Activated CD8-positive, alpha-beta memory T cell treated with anti-CD3 and anti-CD28 coated beads, Interleukin-2, amount 50 U/mL, for 24 hours (primary cell): ENCODE measurements around the gene PTPN3.

Experiments
- DNase-seq: peaks from one replicate; pipeline ENCODE4 v3.0.0-alpha.2; 2020; ENCODE audit errors: extremely low read depth

PTPN3 gene

GRCh38 chr9:109426626-109427402 lies 71.3 kb downstream of the PTPN3 start:
- no peak for DNase-seq

GRCh38 chr9:109424618-109425017 lies 73.5 kb downstream of the PTPN3 start:
- no peak for DNase-seq

GRCh38 chr9:109423877-109424276 lies 74.2 kb downstream of the PTPN3 start:
- no peak for DNase-seq

DNA sequence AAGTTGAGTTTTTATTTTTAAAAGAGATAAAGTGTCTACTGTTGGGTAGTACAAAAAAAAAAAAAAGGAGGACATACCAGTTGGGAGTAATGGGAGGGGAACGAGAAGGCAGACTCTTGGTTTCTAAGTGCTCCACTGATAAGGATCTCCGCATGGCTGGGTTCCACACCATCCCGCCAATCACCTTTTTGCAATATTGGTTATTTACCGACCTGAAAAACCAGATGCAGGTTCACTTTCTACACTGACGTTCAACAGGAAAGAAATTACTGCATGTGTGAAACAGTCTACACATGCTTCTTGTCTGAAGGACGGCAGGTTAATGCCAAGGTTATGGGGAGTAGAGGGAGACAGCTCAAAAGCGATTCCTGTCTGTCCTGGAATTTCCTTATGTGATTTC lies 75.5 kb downstream of the PTPN3 start:
- DNase-seq = no peak

DNA sequence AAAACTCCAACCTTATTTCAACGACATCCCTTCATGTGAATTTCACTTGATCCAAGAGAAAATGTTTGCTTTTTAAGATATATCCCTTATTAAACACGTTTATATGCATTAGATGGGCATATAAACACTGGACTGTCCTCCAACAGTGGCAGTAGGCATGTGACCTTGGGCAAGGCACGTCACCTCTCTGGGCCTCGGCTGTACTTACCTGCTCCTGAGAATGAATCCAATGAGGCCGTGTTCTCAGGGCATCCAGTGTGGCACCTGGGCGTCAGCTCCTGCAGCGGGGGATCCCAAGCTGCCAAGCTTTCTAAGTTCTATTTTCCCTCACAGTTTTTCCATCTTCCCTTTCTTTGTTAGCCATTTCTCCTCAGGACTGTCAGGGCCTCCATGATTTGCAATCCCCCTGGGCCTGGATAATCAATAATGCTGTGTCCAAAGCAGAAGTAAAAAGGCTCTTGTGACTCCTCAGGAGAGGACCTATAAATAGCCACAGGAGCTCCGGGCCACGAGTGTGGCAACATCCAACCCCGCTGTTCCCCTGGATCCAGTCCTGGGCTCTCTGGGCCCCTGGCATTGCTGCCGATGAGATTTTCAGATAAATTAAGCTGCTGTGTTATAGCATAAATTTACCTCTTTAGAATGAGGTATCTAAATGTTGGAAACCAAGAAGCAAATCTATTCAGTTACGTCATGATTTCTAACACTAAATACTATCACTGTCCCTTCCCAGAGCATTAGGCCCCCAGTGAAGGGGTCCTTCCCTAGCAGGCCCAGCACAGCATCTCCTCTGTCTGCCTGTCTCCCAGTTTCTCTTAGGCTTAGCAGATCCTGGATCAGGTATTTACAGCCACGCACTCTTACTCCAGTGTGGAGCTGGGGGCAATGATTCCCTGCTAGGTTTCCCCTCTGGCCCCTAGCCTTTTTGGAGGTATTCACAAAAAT lies 76.8 kb downstream of the PTPN3 start:
- no peak for DNase-seq

DNA sequence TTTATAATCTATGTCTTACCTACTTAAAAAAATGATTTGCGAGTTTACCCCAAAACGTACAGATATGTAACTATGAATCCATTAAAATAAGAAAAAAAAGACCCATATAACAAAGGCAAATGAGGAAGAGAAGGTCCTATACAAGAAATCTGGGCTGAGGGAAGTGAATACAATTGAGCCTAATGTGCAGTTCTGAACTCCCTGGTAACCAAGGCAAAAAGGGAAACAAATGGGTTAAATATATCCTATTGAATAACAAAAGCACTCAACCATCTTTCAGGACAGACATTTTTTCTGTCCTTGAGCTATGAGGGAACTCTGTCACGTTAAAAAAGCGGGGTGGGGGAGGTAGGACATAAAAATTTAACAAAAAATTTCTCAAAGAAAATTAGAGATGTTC lies 78.6 kb downstream of the PTPN3 start:
- DNase-seq = no peak

DNA sequence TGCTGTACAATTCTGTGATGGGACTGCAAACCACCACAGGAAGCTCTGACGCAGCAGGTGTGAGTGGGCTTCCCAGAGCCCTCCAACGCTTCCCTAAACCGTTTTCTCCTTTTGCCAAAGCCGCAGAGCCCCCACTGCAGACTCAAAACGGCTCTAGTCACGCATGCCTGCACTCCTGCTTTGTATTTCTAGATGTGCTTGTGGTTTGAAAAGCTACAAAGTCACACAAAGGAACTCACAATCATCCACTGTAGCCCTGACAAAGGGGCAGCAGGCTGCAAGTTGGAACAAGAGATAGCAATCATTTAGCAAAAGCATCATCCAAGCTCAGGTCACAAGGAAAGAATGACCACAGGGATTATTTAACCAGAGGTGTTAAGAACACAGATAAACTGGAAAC lies 79.3 kb downstream of the PTPN3 start:
- no peak for DNase-seq

DNA sequence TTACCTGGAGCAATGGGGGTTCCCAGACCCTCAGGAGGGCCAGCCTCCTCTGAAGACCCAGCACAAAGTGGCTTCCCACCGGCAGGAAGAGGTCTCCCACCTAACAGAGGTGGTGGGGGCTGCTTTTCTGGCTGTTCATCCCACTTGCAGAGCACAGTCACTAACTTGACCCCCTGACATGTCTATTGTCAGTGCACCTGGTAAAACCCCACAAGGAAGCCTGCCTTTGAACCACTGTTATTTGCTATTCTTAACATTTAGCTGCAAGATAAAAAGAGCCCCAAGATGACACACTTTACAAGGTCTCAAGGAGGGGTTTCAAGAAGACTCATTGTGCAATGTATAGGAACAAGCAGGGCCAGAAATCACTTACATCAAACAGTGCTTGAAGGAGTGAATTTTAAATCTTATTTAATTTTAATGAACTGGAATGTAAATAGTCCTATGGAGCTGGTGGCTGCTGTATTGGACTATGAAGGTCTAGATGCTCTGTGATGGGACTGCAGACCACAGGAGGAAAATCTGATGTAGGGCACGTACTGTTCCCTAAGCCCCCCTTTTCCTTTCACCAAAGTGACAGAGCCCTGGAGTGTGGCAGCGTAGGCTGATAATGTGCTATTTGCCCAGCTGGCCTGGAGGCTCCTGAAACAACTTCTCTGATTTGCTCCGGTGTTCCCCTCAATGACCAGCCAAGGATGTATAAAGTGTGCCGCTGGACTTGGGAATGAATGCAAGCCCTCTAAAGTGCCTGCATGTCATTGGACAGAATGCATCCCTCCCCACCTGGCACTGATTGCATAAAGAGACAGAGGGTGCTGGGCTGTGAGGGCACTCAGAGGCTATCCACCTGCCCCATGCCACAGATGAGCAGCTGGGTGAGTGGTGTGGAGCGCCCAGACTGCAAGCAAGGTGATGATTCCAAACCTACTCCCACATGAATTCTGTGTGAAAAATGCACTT lies 80.2 kb downstream of the PTPN3 start:
- DNase-seq = no peak

- DNase-seq = no peak
Measured at GRCh38 chr9:109417054-109417453, 81.1 kb downstream of the PTPN3 start.

- no peak for DNase-seq
Measured at GRCh38 chr9:109416135-109416706, 81.9 kb downstream of the PTPN3 start.

DNA sequence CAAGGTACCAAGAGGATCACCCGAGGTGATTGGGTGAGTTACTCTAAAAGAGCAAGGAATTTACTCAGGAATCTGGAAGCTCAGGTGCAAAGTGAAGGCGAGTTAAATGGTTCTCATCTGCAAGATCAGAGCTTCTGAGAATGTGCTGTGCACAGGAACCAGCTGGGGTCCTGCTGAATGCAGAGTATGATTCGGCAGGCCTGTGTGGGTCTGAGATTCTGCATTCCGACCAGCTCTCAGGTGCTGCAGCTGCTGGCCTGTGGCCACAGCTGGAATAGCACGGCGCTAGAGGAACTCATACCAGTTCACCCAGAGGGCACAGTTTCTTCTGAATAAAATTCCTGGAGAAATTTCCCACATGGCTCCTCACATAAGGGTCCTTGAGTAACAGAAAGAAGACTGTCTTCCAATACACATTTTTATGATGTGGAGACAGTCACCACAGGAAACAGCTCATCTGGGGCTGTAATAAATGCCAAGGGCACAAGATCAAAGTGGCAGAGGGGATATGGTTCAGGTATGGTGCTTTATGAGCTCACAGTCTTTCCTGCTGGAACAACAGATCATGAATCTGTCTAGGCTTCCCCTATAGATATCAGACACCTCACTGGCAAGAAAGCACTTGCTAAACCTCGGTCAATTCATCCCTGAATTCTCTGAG lies 83.9 kb downstream of the PTPN3 start:
- DNase-seq = no peak

DNA sequence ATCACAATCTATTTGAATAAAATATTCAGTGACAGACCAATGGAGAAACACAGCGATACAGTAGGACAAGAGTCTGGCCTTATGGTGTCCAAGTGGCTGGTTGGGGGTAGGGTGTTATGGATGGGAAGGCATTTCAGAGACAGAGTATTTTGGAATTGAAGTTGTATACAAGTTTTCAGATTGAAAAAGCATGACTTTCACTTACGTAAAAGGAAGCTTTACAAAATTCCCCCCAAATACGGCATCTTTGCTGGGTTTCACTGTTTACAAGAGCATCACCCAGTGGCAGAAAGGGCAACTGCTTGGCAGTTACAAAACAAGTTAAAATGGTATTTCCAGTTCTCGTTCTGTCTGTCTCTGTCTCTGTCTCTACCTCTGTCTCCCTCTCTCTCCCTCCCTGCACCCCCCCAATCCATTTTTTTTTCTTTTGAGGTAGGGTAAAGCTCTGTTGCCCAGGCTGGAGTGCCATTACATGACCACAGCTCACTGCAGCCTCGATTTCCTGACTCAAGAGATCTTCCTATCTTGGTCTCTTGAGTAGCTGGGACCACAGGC lies 86.2 kb downstream of the PTPN3 start:
- no peak for DNase-seq

DNA sequence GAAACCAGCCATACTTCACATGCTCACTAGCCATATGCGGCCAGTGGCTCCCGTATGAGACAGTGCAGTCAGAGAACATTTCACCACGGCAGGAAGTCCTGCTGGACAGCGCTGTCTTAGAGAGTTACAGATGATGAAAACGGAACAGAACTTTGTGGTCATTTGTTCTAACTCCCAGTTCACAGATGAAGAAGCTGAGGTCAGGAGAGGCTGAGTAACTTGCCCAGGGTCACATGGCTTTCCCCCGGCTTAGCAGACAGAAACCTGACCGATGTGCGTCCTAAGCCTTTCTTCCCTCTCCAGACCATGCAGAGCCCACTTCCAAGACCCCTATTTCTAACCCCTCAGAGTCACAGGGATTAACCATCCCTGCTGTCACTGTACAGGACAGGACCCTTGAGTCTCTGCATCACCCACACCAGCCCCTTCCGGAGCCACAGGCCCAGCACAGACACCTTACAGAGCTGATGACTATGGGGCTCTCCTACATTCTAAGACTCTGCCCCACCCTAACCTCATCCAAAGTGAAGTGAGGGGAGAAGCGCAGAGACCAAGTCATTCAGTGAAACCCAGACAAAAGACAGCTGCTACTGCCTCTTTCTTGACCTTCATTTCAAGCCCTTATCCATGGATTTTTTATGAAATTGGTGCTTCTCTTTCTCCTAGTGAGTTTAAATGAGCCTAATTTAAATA lies 86.9 kb downstream of the PTPN3 start:
- no peak for DNase-seq

DNA sequence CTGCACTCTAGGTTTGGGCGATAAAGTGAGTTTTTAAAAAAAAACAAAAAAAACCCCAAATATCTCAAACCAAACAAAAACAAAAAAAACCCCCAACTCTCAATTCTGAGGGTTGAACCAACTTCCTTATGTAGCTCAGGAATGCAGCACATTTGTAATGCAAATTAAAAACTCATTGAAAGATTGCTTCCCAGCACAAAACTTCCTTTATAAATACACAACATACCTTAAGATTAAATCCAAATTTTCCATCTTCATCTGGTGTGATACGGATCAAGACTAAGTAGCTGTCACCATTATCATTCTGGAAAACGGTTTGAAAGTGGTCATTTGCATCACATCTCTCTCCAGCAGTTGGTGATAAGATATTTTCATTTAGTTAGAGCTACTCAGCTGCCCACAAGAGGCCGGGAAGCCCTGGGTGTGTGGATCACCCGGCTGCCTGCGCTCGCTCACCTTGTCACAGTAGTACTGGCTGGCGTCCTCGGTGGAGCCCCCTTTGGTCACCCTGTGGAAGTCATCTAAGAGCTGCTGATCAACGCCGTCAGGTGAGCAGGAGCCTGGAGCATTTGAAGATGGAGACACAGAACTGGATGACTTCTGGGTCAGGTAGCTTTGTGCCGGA lies 88.2 kb downstream of the PTPN3 start:
- DNase-seq = no peak

GRCh38 chr9:109408759-109409462 lies 89.2 kb downstream of the PTPN3 start:
- no peak for DNase-seq

- no peak for DNase-seq
Measured at GRCh38 chr9:109403766-109404320, 94.3 kb downstream of the PTPN3 start.

DNA sequence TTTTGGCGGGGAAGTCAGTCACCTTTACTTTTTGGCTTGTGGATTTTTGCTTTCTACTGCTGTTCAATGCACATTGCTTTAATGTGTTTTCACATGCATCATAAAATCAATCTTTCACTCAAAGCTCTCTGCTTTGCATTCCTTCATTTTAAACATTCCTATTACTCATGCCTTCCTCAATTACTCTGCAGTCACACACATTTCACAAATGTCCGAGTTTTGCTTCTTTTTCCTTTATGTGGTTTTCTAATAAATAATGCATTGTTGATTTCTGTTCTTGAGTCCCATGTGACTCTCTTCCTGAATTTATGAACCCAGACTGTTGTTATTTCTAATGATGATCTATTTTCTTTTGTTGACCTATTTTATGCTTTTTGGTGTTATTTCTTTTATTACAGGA lies 95.0 kb downstream of the PTPN3 start:
- DNase-seq = no peak

DNA sequence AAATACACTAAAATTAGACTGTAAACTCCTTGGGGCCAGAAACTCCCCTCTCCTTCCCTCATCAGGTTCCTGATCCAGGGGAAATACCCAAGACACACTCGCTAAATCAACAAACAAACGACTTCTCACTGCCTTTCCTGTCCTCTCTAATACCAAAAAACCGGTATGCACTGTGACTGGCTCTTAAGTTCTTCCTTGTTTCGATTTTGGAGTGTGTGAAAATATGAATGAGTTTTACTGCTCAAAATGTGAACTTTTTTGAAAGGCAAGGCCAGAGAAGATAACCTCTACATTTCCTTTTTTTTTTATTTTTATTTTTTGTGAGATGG lies 96.2 kb downstream of the PTPN3 start:
- no peak for DNase-seq
